ENCODE results near the gene ZNF444.
A peak's percentile ranks its signal among the peaks of the same experiment; 100 is the strongest.
"Not testable (repeated sequence)": the region's sequence is repeated elsewhere in the genome, so short reads cannot be mapped to it uniquely, and the experiment has no call there.

Gene ZNF444

GRCh38 chr19:56140583-56141416 lies at the start of gene ZNF444:
ZNF444 (plus strand) TSS chr19:56141287; CDS start chr19:56146912, 5,625 bp downstream.
- peak; percentile 100 for DNase-seq (ENCODE audit: low read depth, low spot score)

GRCh38 chr19:56091751-56092546 lies 49.1 kb upstream of the ZNF444 start:
- DNase-seq (ENCODE audit: low read depth, low spot score): no peak

- DNase-seq (ENCODE audit: low read depth, low spot score): no peak
Observed at GRCh38 chr19:56092685-56093631, 48.1 kb upstream of the ZNF444 start.

GRCh38 chr19:56094449-56094848 lies 46.6 kb upstream of the ZNF444 start:
- DNase-seq (ENCODE audit: low read depth, low spot score): no peak

- no peak for DNase-seq (ENCODE audit: low read depth, low spot score)
Observed at GRCh38 chr19:56096665-56097064, 44.4 kb upstream of the ZNF444 start.

GRCh38 chr19:56097306-56097705 lies 43.8 kb upstream of the ZNF444 start:
- no peak for DNase-seq (ENCODE audit: low read depth, low spot score)

- no peak for DNase-seq (ENCODE audit: low read depth, low spot score)
Observed at GRCh38 chr19:56097776-56098175, 43.3 kb upstream of the ZNF444 start.

- not testable (repeated sequence) for DNase-seq (ENCODE audit: low read depth, low spot score)
Observed at GRCh38 chr19:56098237-56098636, 42.9 kb upstream of the ZNF444 start.

- DNase-seq (ENCODE audit: low read depth, low spot score): no peak
Observed at GRCh38 chr19:56098731-56099568, 42.1 kb upstream of the ZNF444 start.

- DNase-seq (ENCODE audit: low read depth, low spot score): no peak
Observed at GRCh38 chr19:56099638-56100539, 41.2 kb upstream of the ZNF444 start.

GRCh38 chr19:56101095-56101494 lies 40.0 kb upstream of the ZNF444 start:
- DNase-seq (ENCODE audit: low read depth, low spot score): no peak

- DNase-seq (ENCODE audit: low read depth, low spot score): no peak
Observed at GRCh38 chr19:56101746-56102535, 39.1 kb upstream of the ZNF444 start.

GRCh38 chr19:56103027-56103614 lies 38.0 kb upstream of the ZNF444 start:
- no peak for DNase-seq (ENCODE audit: low read depth, low spot score)

GRCh38 chr19:56104423-56104822 lies 36.7 kb upstream of the ZNF444 start:
- DNase-seq (ENCODE audit: low read depth, low spot score): no peak

GRCh38 chr19:56105090-56105701 lies 35.9 kb upstream of the ZNF444 start:
- DNase-seq (ENCODE audit: low read depth, low spot score): peak; percentile 88

- not testable (repeated sequence) for DNase-seq (ENCODE audit: low read depth, low spot score)
Observed at GRCh38 chr19:56105831-56106396, 35.2 kb upstream of the ZNF444 start.

- no peak for DNase-seq (ENCODE audit: low read depth, low spot score)
Observed at GRCh38 chr19:56106397-56106849, 34.7 kb upstream of the ZNF444 start.

All from ELF-1 (cell line).